HG02588 (cell line): ENCODE results near the gene TBC1D22B.

Experiments
- ATAC-seq: cut with Tn5 transposase; IDR thresholded peaks from one replicate; pipeline ENCODE4 v1.9.1; 2021; ENCODE audit warnings: mild to moderate bottlenecking, moderate library complexity; ENCODE audit not compliant: unreplicated experiment

TBC1D22B gene

GRCh38 chr6:37239526-37239925 lies 18.0 kb upstream of the TBC1D22B start:
- no peak for ATAC-seq

- peak; percentile 60 for ATAC-seq
Measured at GRCh38 chr6:37239950-37240713, 17.4 kb upstream of the TBC1D22B start.

DNA sequence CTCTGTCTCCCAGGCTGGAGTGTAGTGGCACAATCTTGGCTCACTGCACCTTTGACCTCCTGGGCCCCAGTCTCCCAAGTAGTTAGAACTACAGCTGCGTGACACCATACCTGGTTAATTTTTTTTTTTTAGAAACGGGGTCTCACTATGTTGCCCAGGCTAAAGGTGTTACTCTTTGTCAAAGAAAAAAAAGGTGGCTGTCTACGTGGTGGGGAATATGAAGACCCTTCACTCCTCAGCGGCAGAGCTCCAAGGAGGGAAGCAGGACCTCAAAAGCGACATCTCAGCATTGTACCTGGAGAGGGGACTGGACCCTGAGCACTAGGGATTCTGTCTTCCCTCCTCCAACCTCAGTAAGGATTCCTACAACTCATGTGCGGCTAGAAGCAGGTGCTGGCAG lies 16.4 kb upstream of the TBC1D22B start:
- ATAC-seq, result no peak

DNA sequence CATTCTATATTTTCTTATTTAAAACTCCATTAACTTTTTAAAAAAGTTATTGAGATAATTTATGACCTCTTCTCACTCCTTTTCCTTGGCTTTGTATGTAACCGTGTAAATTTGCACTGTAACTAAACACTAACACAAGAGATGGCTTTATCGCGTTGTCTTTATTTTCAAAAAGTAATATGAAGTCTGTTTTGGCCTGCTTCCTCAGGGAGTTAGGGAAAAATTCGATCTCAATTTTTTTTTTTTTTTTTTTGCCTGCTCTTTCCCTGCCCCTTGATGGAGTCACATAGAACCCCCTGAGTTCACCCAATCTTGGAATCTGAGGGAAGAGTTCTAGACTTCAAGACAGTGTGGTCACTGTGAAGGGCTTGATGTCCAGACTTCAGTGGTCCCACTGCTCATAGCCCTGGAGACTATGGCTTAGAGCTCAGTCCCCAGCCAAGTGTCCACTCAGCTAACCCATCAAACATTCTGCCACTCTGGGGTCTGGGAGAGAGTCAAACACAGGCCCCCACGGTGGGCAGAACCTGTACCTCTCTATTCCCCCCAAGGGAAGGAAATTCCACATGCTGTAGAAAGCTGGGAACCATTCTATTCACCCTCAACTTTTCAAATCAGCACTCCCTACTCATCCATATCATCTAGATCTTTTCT lies 15.7 kb upstream of the TBC1D22B start:
- no peak for ATAC-seq

GRCh38 chr6:37242429-37243052 lies 15.0 kb upstream of the TBC1D22B start:
- no peak for ATAC-seq

GRCh38 chr6:37243131-37243815 lies 14.3 kb upstream of the TBC1D22B start:
- no peak for ATAC-seq

DNA sequence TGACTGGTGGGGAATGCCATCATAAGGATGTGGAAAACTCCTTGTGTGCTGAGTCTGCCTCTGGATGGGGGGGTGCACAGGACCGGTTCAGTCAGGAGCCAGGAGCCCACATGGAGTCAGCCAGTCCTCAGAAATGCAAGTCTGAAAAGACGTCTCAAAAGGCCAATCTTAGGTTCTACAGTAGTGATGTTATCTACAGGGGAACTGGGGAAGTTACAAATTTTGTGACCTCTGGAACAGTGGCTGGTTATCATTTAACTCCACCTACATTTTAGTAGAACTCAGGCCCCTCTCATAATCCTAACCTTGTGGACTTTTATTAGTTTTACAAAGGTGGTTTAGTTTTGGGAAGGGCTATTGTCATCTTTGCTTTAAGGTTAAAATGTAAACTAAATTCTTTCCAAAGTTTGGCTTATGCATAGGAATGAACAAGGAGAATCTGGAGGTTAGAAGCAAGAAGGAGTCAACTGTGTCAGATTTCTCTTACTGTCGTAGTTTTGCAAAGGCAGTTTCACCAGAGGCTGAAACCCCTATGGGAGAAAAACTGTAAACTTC lies 13.7 kb upstream of the TBC1D22B start:
- no peak for ATAC-seq

DNA sequence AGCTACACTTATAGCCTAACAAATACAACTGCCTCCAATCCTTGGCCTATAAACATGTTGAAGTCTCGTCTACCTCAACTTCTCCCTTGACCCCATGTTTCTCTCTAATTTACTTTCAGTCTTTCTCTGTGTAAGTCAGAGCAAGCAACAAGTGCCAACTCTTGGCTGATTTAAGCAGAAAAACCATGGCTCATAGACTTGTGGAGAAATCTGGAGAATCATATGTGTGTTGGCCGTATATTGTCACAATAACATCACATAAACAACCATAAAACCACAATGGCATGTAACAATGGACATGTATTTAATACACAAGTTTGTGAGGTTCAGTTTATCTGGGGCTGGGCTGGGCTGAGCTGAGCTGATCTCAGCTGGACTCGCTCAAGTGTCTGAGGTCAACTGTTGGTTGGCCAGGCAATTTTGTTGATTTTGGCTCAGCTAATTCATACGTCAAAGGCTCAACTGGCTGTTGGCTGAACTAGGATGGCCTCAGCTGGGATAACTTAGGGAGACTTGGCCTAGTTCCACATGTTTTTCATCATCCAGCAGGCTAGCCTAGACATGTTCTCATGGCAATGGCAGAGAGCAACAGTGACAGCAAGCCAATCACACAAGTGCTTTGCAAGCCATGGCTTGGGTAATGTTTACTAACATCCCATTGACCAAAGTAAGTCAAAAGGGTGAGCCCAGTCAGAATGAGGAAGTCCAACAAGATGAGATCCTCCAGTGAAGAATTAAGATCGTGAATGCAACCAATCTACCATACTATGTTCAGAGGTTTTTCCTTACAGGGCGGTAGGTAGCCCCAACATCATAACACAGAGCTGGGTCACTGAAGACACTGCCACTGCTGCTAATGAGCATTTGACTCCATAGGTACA lies 12.9 kb upstream of the TBC1D22B start:
- no peak for ATAC-seq

DNA sequence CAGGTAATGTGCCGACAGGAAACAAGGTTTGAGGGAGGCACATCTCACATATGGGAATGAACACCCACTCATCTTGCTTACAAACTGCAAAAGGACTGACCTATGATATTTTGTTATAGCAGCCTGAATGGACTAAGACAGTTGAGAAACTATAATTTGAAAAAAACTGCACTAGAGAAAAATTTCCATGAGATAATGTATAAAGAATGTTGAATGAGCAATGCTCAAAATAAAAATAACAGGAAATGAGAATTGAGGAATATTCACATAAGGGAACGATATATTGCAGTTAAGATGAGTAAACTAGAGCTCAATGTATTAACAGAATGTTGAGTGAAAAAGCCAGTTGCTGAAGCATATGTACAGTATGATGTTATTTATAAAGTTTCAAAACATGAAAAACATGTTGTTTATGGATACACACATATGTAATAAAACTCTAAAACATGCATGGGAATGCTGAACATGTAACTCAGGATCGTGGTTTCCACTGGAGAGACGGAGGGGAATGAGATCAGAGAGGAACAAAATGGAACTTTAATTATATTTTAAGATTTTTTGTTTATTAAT lies 6.3 kb upstream of the TBC1D22B start:
- ATAC-seq, result no peak

DNA sequence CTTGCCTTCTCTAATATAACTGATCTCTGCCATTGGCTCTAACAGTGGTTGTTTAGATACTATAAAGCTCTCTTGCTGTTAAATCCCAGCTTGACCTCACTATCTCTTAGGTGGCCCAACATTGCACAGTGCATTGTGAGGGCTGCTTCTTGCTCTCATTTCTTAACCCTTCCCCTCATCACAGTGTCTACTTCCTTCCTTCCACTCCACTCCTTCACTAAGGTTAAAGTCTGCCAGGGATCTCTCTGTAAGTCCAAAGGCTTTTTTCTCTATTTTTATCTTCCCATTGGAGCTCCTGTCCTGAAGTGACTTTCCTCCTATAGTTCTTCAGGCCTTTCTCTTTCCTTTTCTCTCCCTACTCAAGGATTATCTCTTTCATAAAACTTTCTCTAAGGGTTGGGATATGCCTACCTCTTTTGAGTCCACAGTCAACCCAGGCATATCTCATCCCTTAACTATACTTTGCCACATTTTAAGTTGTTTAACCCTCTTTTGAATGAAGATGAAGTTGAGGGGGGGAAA lies 4.0 kb upstream of the TBC1D22B start:
- ATAC-seq, result no peak

GRCh38 chr6:37254881-37255280 lies 2.7 kb upstream of the TBC1D22B start:
- ATAC-seq, result no peak

DNA sequence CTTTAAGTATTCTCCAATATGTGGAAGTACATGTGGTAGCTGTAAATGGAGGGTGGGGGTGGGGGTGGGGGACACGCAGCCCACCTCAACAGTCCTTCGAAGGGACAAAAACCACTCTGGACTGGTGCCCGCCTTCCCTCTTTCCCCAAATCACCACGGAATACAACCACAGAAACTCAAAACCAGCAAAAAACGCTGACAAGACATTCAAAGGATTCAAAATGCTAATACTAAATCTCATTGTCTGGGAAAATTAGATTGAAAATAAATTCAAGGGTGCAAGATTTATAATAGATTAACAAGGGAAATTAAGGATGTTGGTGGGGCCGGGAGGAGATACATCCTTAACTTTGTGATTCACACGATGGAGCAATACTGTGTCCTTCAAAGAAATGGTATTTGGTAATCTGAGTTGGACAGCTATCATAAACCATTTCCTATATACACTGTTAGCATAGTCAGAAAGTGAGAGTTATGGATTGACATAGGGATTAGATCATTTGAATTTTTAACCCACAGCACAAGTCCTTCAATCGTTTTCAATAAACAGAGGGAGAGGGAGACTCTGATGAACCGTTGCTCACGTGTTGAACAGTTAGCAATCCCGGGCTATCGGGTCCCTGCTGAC lies 766 bp upstream of the TBC1D22B start:
- no peak for ATAC-seq

- no peak for ATAC-seq
Measured at GRCh38 chr6:37257320-37257633, 295 bp upstream of the TBC1D22B start.

DNA sequence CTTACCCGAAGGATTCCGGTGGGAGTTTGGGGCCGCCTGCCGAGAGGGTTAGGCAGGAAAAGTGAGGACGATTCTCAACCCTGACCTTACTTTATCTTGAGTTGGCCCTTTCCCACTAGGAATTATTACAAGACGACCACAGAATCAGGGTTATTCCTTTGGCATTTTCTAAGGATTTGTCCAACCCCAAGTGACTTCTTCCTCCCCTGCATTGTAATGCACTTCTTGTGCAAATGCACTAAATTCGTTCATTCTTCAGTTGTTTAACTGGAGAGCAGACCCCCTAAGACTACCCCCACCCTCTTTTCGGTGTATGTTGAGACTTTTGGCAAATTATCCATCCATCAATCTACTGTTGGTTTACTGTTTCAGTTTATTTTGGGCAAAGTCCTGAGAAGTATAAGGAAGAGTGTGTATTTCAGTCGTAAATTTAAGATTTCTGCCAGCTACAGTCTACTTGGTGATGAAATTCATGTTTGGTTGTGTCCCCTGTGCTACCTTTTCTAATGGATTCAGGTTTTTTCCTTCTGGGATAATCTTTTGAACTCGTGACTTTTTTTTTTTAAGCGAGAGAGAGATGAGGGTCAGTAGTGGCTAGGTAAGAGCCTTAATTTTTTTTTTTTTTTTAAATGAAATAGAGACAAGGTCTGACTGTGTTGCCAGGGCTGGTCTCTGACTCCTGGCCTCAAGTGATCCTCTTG lies 983 bp downstream of the TBC1D22B start:
- no peak for ATAC-seq

- ATAC-seq, result no peak
Measured at GRCh38 chr6:37259191-37259590, 1.6 kb downstream of the TBC1D22B start.

GRCh38 chr6:37260040-37260439 lies 2.5 kb downstream of the TBC1D22B start:
- ATAC-seq, result no peak

- no peak for ATAC-seq
Measured at GRCh38 chr6:37260444-37260843, 2.9 kb downstream of the TBC1D22B start.

DNA sequence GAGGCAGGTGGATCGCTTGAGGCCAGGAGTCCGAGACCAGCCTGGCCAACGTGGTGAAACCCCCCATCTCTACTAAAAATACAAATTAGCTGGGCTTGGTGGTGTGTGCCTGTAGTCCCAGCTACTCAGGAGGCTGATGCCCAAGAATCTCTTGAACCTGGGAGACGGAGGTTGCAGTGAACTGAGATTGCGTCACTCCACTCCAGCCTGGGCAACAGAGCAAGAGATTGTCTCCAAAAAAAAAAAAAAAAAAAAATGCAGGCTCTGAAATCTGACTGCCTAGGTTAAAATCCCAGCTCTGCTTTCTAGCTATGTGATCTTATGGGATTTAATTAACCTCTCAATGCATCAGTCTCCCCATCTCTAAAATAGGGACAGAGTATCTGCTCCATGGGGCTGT lies 3.6 kb downstream of the TBC1D22B start:
- no peak for ATAC-seq
